Neuron (in vitro differentiated cells): ENCODE measurements around the gene MYBPC3.

Experiments used
- H2AFZ ChIP-seq: one replicate; pipeline ENCODE4 v1.6.1; 2013; ENCODE audit warnings: low read depth, mild to moderate bottlenecking, inconsistent platforms, low read length, moderate library complexity
- H3K27me3 ChIP-seq: one replicate; pipeline ENCODE4 v1.6.1; 2013; ENCODE audit warnings: low read length; ENCODE audit not compliant: insufficient read depth
- H3K36me3 ChIP-seq: one replicate; pipeline ENCODE4 v1.6.1; 2013; ENCODE audit warnings: low read length; ENCODE audit not compliant: insufficient read depth
- H3K4me1 ChIP-seq: one replicate; pipeline ENCODE4 v1.6.1; 2013; ENCODE audit warnings: low read length; ENCODE audit not compliant: insufficient read depth
- H3K4me3 ChIP-seq: 2 replicates; pipeline ENCODE4 v1.5.1; 2013; ENCODE audit warnings: mild to moderate bottlenecking, low read length, moderate library complexity
- H3K9me3 ChIP-seq: one replicate; pipeline ENCODE4 v1.6.1; 2013; ENCODE audit warnings: low read length

Gene MYBPC3

DNA sequence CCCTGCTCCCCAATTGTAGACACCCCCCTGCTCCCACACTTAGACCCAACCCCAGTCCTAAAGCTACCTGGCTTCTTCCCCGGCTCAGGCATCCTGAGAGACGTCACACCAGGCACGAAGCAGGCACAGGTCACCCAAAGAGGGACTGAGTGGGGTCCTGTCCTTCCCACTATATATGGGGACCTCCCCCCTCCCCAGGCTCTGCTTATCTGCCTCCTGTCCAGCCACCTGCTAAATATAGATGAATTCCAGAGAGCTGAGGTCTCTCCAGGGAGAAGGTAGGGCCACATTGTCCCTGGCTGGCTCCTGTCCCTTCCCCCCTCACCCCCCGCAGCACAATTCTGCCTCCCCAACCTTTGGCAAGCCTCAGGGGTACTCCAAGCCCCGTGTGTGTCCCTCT lies at the start of gene MYBPC3:
Gene MYBPC3 (minus strand): TSS at position 147 of the 400 bp plus-strand sequence. CDS start 55 bp downstream, at position 92.
- Histone ChIP-seq H3K9me3 (no peaks in the 10 kb centered on the region), H3K4me1 (no peaks in the 10 kb centered on the region), H3K27me3 (no peaks in the 10 kb centered on the region), H3K36me3 (no peaks in the 10 kb centered on the region), H2AFZ (no peak within 1 kb of the TSS), H3K4me3 (no peak within 1 kb of the TSS)

DNA sequence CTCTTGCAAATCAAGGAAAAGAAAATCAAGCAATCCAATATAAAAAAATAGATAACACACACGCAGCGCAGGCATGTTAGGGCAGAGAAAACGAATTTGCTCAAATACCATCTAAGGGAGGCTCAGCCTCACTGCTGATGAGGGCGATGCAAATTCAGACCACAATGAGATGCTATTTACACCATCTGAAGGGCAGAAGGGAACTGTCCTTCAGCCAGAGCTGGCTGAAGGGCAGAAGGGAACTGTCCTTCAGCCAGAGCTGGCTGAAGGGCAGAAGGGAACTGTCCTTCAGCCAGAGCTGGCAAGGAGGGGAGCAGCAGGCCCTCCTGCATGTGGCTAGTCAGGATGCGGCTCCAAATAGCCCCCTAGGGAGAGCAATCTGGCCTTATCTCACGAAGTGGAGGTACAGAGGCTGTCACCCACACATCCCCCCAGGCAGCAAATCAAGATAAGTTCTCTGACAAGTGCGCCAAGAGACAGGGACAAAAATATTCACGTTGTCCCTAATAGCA lies 48.3 kb upstream of the MYBPC3 start:
- Histone ChIP-seq H3K36me3 (no peaks in the 10 kb centered on the region), H2AFZ (peak overlapping the region; percentile 73), H3K9me3 (no peaks in the 10 kb centered on the region), H3K4me1 (peaks cover 11% of the 10 kb centered on the region), H3K27me3 (no peaks in the 10 kb centered on the region), H3K4me3 (peak overlapping the region; percentile 40)

DNA sequence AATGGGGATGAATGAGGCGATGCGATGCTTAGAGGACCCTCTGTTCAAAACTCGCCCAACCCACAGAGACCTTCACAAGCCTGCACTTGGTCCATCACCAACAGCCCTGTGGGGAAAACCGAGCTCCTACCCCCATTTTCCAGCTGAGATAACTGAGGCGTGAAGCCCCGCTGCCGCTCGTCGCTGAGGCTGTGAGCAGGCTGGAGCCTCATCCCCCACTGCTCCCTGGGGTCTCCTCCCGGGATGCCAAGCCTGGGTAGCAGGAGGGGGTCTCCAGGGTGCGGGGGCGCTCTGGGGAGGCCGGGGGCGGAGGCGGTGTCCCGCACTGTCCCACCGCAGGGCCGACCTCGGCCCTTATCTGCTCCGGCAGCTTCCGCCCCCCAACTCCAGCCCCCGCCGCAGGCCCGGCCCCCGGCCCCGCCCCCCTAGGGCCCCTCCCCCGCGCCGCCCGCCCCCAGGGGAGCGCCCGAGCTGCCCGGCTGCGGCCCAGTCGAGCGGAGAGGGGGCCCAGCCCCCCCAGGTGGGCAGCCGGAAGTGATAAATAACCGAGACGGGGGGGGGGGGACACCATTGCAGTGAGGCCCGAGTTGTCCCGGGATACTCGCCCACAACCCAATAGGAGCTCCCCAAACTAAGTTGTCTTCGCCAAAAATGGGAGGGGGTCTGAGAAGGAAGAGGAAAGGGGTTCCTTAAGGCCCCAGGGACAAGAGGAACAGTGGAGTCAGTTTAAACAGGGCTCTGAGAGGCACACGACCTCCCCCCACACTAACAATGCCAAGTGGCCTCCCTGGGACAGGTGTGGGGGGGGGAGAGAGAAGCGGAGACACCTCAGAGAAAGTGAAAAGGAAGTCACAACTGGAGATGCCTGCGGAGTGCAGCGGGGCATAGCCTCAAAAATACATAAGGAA lies 47.6 kb upstream of the MYBPC3 start:
- Histone ChIP-seq H3K4me1 (peaks cover 11% of the 10 kb centered on the region), H3K36me3 (no peaks in the 10 kb centered on the region), H3K9me3 (no peaks in the 10 kb centered on the region), H3K4me3 (peak overlapping the region; percentile 40), H3K27me3 (no peaks in the 10 kb centered on the region), H2AFZ (peak overlapping the region; percentile 73)

DNA sequence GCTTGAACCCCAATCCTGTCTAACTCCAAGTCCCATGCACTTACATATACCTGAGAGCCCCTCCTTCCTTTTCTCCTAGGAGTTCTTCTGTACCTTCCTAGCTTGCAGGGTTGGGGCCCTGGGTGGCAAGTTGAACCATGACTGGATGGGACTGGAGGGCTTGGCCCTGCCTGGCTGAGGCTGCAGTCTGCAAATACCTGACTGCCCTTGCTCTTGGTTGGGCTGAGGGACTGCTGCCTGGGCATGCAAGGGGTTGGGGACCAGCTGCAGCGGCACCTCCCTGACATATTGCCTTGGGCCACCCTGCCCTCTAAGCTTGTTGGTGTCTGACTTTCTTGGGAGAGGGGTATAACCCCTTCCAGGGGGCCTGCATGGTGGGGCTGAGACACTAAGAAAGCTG lies 46.0 kb upstream of the MYBPC3 start:
- no peak overlapping the region for H2AFZ ChIP-seq
- H3K36me3 ChIP-seq = no peaks in the 10 kb centered on the region

DNA sequence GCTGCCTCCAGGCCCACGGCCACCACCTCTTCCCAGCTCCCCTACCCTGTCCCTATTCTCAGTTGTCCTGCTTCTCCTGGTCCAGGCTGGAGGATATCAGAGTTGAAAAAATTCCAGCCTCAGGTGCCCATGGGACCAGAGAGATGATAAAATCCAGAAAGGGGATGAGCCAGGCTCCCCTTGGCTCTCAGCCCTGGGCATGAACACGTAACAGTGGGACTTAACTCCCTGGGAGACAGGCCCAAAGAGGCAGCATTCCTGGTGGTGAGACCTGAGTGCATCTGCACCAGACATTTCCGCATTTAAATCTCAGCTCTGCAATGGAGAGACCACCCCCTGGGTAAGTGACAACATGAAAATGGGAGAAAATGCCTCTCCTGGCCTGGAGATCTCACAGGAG lies 45.5 kb upstream of the MYBPC3 start:
- Histone ChIP-seq H3K36me3 (no peaks in the 10 kb centered on the region), H3K9me3 (no peaks in the 10 kb centered on the region), H3K4me3 (no peak overlapping the region), H3K4me1 (peaks cover 11% of the 10 kb centered on the region), H3K27me3 (no peaks in the 10 kb centered on the region), H2AFZ (no peak overlapping the region)

More for the DNA sequence above, 46.0 kb upstream of the MYBPC3 start:
- no peaks in the 10 kb centered on the region for H3K27me3 ChIP-seq
- no peaks in the 10 kb centered on the region for H3K9me3 ChIP-seq
- no peak overlapping the region for H3K4me3 ChIP-seq
- H3K4me1 ChIP-seq = peaks cover 11% of the 10 kb centered on the region

DNA sequence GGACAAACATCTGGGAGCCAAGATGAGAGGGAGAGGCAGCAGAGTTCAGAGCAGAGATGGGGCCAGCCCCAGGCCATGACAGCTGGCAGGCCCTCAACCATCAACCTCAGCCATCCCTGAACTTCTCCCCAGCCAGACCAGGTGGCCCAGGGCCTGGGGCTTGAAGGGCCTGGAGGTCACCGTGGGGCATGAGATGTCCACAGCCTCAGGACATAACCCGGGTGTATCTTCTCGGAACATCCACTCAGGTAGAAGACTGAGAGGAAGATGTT lies 43.5 kb upstream of the MYBPC3 start:
- Histone ChIP-seq H3K9me3 (no peaks in the 10 kb centered on the region), H3K36me3 (no peaks in the 10 kb centered on the region), H3K4me1 (peaks cover 11% of the 10 kb centered on the region), H3K4me3 (no peak overlapping the region), H3K27me3 (no peaks in the 10 kb centered on the region), H2AFZ (no peak overlapping the region)

DNA sequence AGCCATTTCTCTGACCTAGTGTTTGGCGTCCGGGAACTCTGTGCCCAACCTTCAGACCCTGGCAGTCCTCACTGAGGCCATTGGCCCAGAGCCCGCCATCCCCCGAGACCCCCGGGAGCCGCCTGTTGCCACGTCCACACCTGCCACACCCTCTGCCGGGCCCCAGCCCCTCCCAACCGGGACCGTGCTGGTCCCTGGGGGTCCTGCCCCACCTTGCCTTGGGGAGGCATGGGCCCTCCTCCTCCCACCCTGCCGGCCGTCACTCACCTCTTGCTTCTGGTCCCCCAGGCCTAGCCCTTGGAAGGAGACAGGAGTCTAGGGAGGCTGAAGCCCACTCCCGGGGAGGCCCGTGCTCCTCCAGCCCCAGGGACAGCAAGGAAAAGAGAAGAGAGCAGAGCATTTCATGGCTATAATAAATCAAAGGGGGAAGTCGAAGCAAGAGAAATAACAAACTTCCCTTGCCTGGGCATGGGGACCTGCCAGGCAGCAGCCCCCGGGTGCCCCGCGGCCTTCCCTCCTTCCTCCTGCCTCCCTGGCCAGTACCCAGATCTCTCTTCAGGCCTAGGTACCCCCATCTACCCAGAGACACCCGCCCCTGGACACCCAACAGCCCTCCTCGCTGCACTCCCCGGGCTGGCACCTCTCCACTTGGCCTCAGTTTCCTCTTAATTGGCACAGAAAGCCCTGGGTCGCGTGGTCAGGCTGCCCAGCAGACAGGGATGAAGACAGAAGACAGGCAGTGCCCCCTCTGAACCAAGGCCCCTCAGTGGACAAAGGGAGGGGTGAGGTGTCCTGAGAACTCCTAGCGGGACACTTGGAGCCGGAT lies 42.9 kb upstream of the MYBPC3 start:
- no peaks in the 10 kb centered on the region for H3K27me3 ChIP-seq
- peaks cover 7% of the 10 kb centered on the region for H3K4me1 ChIP-seq
- H3K4me3 ChIP-seq = no peak overlapping the region
- H3K9me3 ChIP-seq = no peaks in the 10 kb centered on the region
- no peak overlapping the region for H2AFZ ChIP-seq
- H3K36me3 ChIP-seq = no peaks in the 10 kb centered on the region

DNA sequence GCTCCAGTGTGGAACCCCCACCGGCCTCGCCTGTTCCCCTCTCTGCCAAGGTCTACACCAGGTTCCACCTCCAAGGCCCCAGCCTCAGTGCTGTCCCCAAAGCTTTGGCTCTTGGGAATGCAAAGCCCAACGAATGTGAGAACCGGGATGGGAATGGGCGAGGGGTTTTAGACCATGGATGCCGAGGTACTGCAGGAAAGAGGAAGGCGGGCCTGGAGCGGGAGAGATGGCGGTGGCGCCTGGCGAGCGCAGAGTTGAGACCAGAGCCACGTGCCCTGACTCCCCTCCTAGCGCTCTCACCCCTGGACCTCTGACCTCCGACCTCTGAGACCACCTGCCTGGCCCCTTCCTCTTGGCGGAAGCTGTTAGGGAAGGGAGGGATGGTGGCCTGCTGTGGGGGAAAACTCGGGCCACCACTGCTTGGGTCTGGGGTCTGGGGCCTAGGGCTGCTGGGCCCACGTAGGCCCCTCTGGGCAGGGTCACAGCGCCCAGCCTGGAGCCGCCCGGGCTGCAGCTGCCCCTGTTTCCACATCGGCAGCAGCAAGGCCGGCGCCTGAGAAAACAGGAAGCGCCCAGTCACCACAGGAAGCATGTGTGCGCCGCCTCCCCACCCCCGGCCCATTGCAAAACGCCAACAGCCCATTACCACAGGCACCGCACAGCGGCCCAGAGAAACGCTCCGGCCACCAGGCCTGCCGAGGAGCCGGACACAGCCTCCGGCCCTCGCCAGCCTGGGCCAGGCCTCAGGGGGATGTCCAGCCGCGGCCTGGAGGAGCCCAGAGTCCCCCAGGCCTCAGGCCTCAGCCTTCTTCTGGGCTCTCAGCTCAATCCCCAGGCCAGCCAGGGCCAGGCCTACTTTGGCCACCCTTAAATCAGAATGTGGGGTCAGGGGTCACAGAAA lies 42.1 kb upstream of the MYBPC3 start:
- Histone ChIP-seq H3K9me3 (no peaks in the 10 kb centered on the region), H3K4me1 (peaks cover under 1% of the 10 kb centered on the region), H3K4me3 (no peak overlapping the region), H2AFZ (no peak overlapping the region), H3K36me3 (no peaks in the 10 kb centered on the region), H3K27me3 (no peaks in the 10 kb centered on the region)

DNA sequence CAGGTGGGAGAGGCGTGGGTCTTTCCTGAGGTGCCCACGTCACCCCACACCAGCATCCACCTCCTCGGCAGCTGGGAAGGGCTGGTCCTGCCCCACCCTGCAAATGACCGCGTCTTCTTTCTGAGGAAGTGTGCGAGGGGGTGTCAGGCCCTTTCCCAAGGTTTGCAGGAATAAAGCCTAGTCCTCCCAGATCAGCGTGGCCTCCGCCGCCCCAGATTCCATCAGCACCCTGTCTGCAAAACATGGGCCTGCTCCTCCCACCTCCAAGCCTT lies 41.5 kb upstream of the MYBPC3 start:
- H3K4me3 ChIP-seq = no peak overlapping the region
- H3K4me1 ChIP-seq = no peaks in the 10 kb centered on the region
- no peaks in the 10 kb centered on the region for H3K9me3 ChIP-seq
- no peaks in the 10 kb centered on the region for H3K36me3 ChIP-seq
- H3K27me3 ChIP-seq = no peaks in the 10 kb centered on the region
- no peak overlapping the region for H2AFZ ChIP-seq

DNA sequence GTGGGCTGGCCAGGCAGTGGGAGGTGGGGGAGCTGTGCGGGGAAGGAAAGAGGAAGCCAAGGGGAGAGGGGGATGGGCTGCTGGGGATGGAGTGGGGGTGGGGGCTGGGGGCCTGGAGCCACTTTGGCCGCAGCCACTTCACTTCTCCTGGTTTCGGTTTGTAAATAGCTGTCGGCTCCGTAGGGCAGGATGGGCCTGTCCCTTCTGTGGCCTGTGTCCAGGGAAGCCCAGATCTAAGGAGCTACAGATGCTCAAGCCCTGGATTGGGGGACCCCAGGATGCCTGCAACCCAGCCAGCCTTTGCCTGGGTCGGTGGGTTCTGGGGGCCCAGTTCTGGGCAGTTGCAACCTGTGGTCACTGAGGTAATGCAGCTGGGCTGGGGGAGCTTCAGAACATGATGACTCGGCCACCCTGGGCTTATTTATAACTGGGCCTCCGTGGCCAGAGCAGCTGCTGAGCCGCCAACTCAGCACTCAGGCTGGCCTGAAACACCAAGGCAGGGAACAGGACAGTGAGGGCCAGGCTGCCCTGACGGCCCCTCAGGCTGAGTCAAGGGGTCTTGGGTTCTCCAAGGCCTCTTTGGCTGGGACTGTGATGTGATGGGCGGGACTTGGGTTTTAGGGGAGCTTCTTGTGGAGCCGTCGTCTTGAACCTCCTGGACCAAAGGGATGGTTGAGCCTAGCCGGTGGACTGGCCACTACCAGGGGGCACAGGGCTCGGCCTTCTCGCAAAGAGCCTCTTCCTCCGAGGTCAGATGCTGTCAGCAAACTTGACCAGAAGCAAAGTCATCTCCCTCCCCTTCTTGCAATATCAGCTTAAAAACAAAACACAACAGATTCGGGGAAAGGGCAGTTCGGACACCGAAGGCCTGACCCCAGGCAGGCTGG lies 40.9 kb upstream of the MYBPC3 start:
- Histone ChIP-seq H3K4me3 (no peak overlapping the region), H3K36me3 (no peaks in the 10 kb centered on the region), H3K4me1 (no peaks in the 10 kb centered on the region), H3K27me3 (no peaks in the 10 kb centered on the region), H2AFZ (no peak overlapping the region), H3K9me3 (no peaks in the 10 kb centered on the region)

DNA sequence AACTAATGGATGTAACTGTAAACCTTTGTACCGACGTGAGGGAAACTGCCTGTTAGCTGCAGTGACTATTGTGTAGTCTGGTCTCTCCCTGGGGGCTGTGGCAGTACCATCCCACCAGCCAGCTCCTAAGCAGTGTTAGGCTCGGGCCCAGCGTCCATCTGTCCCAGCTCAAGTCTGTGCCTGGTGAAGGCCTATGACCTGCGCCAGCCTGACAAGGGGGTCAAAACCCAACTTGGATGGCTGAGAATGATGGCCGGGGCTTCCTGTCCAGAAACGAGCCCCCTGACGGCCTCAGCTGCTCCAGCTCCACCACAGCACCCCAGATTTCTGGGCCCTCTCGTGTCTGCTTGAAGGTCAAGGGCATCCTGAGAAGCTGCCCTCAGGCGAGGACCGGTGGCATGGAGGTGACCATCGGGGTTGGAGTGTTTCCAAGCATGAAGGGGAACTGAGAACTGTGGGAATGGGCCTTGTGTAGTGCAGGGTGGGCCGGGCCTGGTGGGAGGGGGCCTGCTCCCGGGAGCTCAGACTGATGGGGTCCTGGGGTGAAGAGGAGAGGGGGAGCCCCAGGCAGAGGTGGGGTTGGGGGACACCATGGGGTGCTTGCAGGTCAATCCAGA lies 40.2 kb upstream of the MYBPC3 start:
- Histone ChIP-seq H3K9me3 (no peaks in the 10 kb centered on the region), H3K36me3 (no peaks in the 10 kb centered on the region), H2AFZ (no peak overlapping the region), H3K27me3 (no peaks in the 10 kb centered on the region), H3K4me3 (no peak overlapping the region), H3K4me1 (no peaks in the 10 kb centered on the region)
